Measurements from ENCODE around the gene PALLD.

GRCh38 chr4:168615294-168616065 lies 118.6 kb downstream of the PALLD start:
- TF ChIP-seq GATA3 (IDR thresholded peaks at IDR 0.05; ENCODE audit: low read depth, low read length) (no peak), GATA2 (IDR thresholded peaks at IDR 0.05; ENCODE audit: low read depth, low read length) (no peak)
